IPS-20b (cell line): Measurements from ENCODE around the gene RPL28.

Experiments used
- H3K27ac ChIP-seq: one replicate; pipeline ENCODE4 v1.5.1; 2013; ENCODE audit warnings: low read length
- H3K27me3 ChIP-seq: 2 replicates; pipeline ENCODE4 v1.6.1; 2013; ENCODE audit warnings: mild to moderate bottlenecking, low read length, inconsistent platforms; ENCODE audit not compliant: insufficient read depth
- H3K36me3 ChIP-seq: 2 replicates; pipeline ENCODE4 v1.6.1; 2013; ENCODE audit warnings: low read depth, mild to moderate bottlenecking, inconsistent platforms, low read length, moderate library complexity; ENCODE audit not compliant: insufficient read depth
- H3K4me1 ChIP-seq: 2 replicates; pipeline ENCODE4 v1.6.1; 2013; ENCODE audit warnings: mild to moderate bottlenecking, control low read depth, inconsistent platforms, low read length, moderate library complexity; ENCODE audit not compliant: insufficient read depth
- H3K4me3 ChIP-seq: 2 replicates; pipeline ENCODE4 v1.5.1; 2013; ENCODE audit warnings: mild to moderate bottlenecking, low read length, inconsistent platforms
- H3K9ac ChIP-seq: 2 replicates; pipeline ENCODE4 v1.6.1; 2013; ENCODE audit warnings: low read depth, mild to moderate bottlenecking, inconsistent platforms, low read length, moderate library complexity
- H3K9me3 ChIP-seq: 2 replicates; pipeline ENCODE4 v1.6.1; 2013; ENCODE audit warnings: mild to moderate bottlenecking, low read depth, low read length, inconsistent platforms; ENCODE audit not compliant: insufficient read depth

Gene RPL28

DNA sequence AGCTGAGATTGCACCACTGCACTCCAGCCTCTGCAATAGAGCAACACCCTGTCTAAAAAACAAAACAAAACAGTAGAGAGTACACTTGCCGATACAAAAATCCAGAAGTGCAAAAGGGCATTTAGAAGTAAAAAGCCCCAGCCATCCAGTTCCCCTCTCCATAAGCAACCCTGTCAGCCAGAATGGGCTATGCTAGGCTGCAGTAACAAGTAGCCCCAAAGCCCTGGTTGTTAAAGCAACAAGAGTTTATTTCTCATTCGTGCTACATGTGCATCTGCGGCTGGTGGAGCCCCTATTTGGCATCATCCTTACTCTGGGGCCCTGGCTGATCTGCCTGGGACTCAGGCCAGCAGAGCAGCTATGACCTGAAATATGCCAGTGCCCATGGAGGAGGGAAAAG is 38.8 kb downstream of the RPL28 start:
- Histone ChIP-seq H3K36me3 (no peaks in the 10 kb centered on the region), H3K4me3 (no peak overlapping the region), H3K27ac (no peak overlapping the region), H3K4me1 (no peaks in the 10 kb centered on the region), H3K9ac (no peak overlapping the region), H3K27me3 (no peaks in the 10 kb centered on the region; the same call in 1 of the 2 replicates), H3K9me3 (no peaks in the 10 kb centered on the region)

DNA sequence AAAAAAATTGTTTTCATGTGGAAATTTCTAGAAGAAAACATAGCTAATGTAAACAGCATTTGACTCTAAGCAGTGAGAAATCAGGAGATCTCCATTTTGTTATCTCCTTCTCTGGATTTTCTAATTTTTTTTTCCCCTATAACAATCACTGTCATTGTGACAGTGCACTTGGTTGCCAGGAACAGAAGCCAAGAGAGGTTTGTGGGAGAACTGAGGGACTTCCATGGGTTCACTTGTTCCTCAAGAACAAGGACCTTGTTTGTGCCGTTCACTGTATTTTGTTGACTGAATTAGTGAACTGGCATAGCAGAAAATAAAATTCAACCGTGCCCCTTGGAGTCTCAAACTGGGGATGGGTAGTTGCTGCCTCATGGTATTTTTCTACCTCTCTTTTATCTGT is 40.3 kb downstream of the RPL28 start:
- no peaks in the 10 kb centered on the region; the same call in 1 of the 2 replicates for H3K27me3 ChIP-seq
- no peak overlapping the region for H3K27ac ChIP-seq
- no peak overlapping the region for H3K4me3 ChIP-seq
- H3K9ac ChIP-seq: no peak overlapping the region
- H3K36me3 ChIP-seq: no peaks in the 10 kb centered on the region
- no peaks in the 10 kb centered on the region for H3K4me1 ChIP-seq
- no peaks in the 10 kb centered on the region for H3K9me3 ChIP-seq

DNA sequence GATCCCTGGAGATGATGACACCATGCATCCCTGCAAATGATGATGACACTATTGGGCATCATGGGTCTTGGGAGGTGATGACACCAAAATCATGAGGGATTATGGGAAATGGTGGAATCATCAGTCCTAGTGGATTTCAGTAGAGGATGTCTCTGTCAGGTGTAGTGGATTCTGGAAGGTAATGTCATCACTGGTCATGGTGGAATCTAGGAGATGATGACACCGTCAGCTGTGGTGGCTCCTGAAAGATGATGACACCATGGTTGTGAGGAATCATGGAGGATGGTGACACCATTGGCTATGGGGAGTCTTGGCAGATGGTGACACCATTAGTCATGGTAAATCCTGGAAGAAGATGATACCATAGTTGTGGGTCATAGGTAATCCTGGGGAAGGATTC is 45.5 kb downstream of the RPL28 start:
- Histone ChIP-seq H3K9ac (no peak overlapping the region), H3K4me3 (no peak overlapping the region), H3K4me1 (no peaks in the 10 kb centered on the region), H3K27ac (no peak overlapping the region), H3K27me3 (peaks cover 26% of the 10 kb centered on the region; the same call in 1 of the 2 replicates), H3K36me3 (no peaks in the 10 kb centered on the region), H3K9me3 (no peaks in the 10 kb centered on the region)

DNA sequence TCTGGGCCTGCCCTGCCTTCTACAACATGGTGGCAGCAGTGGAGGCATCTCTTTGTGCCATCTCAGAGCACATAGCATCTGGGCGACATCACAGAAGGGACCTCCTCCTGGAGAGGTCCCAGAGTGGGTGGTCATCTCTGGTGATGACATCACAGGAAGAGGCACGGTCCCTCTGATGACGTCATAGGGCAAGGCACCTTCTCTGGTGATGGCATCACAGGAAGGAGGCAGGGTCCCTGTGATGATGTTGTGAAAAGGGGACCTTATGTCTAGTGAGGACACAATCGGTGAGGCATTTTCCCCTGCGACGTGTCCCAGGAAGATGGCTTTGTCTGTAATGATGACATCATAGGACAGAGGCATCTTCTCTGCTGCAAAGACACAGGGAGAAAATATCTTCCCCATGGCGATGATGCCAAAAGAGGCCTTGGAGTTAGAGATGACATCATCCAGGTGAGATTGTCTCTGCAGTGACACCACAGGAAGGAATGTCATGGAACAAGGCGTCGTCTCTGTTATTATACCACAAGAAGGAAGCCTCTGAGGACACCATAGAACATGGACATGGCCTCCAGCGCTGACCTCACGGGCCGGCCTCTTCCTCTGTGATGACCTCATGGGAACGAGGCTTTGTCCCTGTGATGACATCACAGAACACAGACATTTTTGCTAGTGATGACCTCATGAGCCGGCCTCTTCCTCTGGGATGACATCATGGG is 46.7 kb downstream of the RPL28 start:
- Histone ChIP-seq H3K9me3 (no peaks in the 10 kb centered on the region), H3K9ac (no peak overlapping the region), H3K27ac (no peak overlapping the region), H3K4me3 (no peak overlapping the region), H3K27me3 (peaks cover 33% of the 10 kb centered on the region; the same call in 1 of the 2 replicates), H3K36me3 (no peaks in the 10 kb centered on the region), H3K4me1 (no peaks in the 10 kb centered on the region)

DNA sequence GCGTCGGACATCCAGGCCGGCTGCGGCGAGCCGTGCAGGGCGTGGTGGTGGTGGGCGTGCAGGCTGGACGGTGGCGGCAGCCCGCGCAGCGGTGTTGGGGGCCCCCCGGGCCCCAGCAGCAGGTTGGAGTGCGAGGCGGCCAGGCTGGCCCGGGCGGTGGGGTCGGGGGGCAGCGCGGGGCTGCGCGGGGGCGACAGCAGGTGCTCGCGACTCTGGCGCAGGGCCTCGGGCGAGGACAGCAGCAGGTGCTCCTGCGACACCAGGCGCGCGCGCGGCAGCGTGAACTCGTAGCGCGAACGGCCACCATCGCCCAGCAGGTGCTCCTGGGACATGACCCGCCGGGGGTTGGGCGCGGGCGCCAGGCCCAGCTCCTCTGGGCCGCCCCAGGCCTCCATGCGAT is 47.6 kb downstream of the RPL28 start:
- H3K27ac ChIP-seq: no peak overlapping the region
- H3K36me3 ChIP-seq: no peaks in the 10 kb centered on the region
- no peak overlapping the region for H3K4me3 ChIP-seq
- H3K27me3 ChIP-seq: peaks cover 38% of the 10 kb centered on the region
- H3K9me3 ChIP-seq: no peaks in the 10 kb centered on the region
- no peak overlapping the region for H3K9ac ChIP-seq
- H3K4me1 ChIP-seq: no peaks in the 10 kb centered on the region

DNA sequence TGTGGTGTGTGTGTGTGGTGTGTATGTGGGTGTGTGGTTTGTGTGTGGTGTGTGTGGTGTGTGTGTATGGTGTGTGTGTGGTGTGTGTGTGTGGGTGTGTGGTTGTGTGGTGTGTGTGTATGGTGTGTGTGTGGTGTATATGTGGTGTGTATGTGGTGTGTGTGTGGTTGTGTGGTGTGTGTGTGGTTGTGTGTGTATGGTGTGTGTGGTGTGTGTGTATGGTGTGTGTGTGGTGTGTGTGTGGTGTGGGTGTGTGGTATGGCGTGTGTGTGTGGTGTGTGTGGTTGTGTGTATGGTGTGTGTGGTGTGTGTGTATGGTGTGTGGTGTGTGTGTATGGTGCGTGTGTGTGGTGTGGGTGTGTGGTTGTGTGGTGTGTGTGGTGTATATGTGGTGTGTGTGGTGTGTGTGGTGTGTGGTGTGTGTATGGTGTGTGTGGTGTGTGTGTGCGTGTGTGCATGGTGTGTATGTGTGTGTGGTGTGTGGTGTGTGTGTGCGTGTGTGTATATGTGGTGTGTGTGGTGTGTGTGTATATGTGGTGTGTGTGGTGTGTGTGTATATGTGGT is 48.7 kb downstream of the RPL28 start:
- no peaks in the 10 kb centered on the region for H3K36me3 ChIP-seq
- H3K9ac ChIP-seq: no peak overlapping the region
- H3K27me3 ChIP-seq: peaks cover 49% of the 10 kb centered on the region
- no peak overlapping the region for H3K27ac ChIP-seq
- no peak overlapping the region for H3K4me3 ChIP-seq
- no peaks in the 10 kb centered on the region for H3K4me1 ChIP-seq
- no peaks in the 10 kb centered on the region for H3K9me3 ChIP-seq

DNA sequence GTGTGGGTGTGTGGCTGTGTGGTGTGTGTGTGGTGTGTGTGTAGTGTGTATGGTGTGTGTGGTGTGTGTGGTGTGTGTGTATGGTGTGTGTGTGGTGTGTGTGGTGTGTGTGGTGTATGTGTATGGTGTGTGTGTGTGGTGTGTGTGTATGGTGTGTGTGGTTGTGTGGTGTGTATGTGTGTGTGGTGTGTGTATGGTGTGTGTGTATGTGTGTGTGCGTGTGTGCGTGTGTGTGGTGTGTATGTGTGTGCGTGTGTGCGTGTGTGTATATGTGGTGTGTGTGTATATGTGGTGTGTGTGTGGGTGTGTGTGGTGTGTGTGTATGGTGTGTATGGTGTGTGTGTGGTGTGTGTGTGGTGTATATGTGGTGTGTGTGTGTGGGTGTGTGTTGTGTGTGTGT is 49.3 kb downstream of the RPL28 start:
- H3K27me3 ChIP-seq: peaks cover 55% of the 10 kb centered on the region
- H3K36me3 ChIP-seq: no peaks in the 10 kb centered on the region
- no peak overlapping the region for H3K9ac ChIP-seq
- H3K27ac ChIP-seq: no peak overlapping the region
- H3K4me1 ChIP-seq: no peaks in the 10 kb centered on the region
- no peaks in the 10 kb centered on the region for H3K9me3 ChIP-seq
- H3K4me3 ChIP-seq: no peak overlapping the region

DNA sequence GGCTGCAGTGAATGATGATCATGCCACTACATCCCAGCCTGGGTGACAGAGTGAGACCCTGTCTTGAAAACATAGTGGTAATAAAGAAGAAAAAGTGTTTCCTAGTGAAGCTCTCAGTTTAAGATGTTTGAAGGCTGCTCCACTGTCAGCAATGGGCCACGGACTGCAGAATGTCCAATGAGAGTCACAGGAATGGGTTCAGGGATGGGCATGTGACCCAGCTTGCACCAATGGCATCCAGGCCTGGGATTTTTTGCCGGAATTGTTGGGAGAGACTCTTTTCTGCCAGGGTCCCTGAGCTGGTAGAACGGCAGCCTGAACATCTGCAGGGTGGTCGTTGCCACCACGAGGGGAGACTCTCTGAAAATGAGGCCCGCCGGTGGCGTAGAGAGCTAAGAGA is 51.1 kb downstream of the RPL28 start:
- H3K27me3 ChIP-seq: peaks cover 70% of the 10 kb centered on the region
- H3K36me3 ChIP-seq: no peaks in the 10 kb centered on the region

DNA sequence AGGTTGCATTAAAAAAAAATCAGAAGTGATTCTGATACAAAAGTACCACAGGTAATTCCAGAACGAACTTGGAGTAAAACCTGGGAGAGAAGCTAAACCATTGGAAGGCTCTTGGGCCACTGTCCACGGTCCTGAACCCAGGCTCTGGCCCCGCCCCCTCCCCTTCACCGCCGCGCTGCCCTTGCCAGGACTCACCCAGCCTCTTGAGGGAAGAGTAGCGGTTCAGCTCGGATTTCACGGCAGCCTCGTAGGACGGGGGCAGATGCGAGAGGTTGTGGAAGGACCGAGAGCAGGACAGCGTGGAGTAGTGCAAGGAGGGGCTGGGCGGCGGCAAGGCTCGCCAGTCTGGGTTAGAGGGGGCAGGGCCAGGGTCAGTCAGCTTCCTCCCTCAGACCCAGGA is 51.7 kb downstream of the RPL28 start:
- Histone ChIP-seq H3K27ac (no peak overlapping the region), H3K27me3 (peaks cover 70% of the 10 kb centered on the region), H3K4me3 (no peak overlapping the region), H3K36me3 (no peaks in the 10 kb centered on the region), H3K9ac (no peak overlapping the region), H3K4me1 (peaks cover 8% of the 10 kb centered on the region; the same call in 1 of the 2 replicates), H3K9me3 (no peaks in the 10 kb centered on the region)

More for the DNA sequence above, 51.1 kb downstream of the RPL28 start:
- no peak overlapping the region for H3K9ac ChIP-seq
- no peak overlapping the region for H3K27ac ChIP-seq
- H3K4me1 ChIP-seq: peaks cover 8% of the 10 kb centered on the region; the same call in 1 of the 2 replicates
- no peaks in the 10 kb centered on the region for H3K9me3 ChIP-seq
- H3K4me3 ChIP-seq: no peak overlapping the region

DNA sequence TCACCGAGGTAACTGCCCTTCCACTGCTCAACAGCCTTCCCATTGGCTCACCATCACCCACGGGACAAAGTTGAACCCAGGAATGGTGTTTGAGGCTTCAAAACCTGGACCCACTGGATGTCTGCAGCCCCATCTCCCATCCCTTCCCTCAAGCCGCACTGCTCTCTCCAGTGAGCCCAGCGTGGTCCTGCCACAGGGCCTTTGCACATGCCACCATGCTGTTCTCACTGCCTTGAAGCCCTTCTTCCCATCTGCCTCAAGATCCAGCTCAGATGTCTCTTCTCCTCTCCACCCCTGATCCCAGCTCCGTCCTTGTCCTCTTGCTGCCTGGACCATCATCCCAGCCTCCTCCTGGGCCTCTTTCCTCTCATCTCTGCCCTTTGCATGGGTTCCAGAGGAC is 53.3 kb downstream of the RPL28 start:
- Histone ChIP-seq H3K36me3 (no peaks in the 10 kb centered on the region), H3K27ac (no peak overlapping the region), H3K27me3 (peaks cover 76% of the 10 kb centered on the region), H3K4me1 (peaks cover 8% of the 10 kb centered on the region; the same call in 1 of the 2 replicates), H3K4me3 (no peak overlapping the region), H3K9ac (no peak overlapping the region), H3K9me3 (no peaks in the 10 kb centered on the region)

DNA sequence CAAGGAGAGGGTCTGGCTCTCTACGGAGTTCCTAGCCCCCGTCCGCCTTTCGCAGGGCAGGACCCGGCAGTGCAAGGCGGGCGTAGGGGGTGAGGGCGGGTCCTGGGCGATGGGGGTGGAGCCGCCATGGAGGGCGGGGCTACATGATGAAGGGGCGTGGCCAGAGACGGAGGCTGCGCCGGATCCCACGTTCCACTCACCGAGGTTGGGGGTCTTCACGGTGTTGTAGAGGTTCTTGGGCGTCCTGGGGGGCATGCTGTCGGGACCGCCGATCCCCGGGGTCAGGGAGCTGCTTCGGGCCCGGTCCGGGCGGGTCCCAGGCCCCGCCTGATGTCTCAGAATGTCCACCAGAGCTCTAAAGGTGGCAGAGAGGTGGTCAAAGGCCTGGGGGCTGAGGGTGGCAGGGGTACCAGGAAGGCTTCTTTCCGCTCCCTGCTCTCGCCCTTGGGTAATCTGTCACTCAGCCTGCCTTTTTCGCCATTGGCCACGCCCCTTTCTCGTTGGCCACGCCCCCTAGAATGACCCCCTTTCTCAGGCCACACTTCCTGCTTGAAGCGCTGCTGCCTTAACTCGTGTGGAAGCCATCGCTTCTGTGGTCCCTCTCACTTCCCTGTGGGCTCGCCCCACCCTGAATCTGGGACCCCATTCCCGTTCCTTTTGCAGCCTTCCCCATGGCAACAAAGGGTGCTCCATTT is 54.8 kb downstream of the RPL28 start:
- H3K9ac ChIP-seq: no peak overlapping the region
- H3K4me1 ChIP-seq: peaks cover 8% of the 10 kb centered on the region; the same call in 1 of the 2 replicates
- H3K9me3 ChIP-seq: no peaks in the 10 kb centered on the region
- H3K36me3 ChIP-seq: no peaks in the 10 kb centered on the region
- H3K27ac ChIP-seq: no peak overlapping the region
- peaks cover 85% of the 10 kb centered on the region for H3K27me3 ChIP-seq
- H3K4me3 ChIP-seq: peak overlapping the region; percentile 63; the same call in 1 of the 2 replicates

DNA sequence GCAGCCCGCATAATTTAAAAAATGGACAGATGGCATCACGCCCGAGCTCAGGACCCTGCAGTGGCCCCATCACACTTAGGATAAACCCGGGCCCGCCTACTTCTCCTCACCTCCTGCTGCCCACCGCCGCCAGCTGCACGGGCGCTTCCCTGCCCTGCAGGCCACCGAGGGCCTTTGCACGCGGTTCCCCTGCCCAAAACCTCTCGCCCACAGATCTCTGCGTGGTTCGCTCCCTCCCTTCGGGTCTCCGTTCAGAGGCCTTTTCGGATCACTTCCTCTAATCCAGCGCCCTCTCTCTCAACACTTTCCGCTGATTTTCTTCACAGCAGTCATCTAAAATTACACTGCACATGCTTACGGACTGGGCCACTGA is 55.6 kb downstream of the RPL28 start:
- peaks cover 92% of the 10 kb centered on the region for H3K27me3 ChIP-seq
- H3K27ac ChIP-seq: no peak overlapping the region
- H3K9me3 ChIP-seq: no peaks in the 10 kb centered on the region; the same call in 1 of the 2 replicates
- no peak overlapping the region for H3K9ac ChIP-seq
- peaks cover 8% of the 10 kb centered on the region; the same call in 1 of the 2 replicates for H3K4me1 ChIP-seq
- H3K4me3 ChIP-seq: peak overlapping the region; percentile 63; the same call in 1 of the 2 replicates
- no peaks in the 10 kb centered on the region for H3K36me3 ChIP-seq
